Prostate gland (tissue), 2 donors: Measurements from ENCODE around the gene SDC1. TPM values are rescaled to one million over a fixed set of nuclear protein-coding genes. Genes with fewer than 3 reads are reported as not detected.
A peak's percentile ranks its signal among the peaks of the same experiment; 100 is the strongest.

Experiments used
- DNase-seq: peaks from one replicate; pipeline ENCODE4 v3.0.0-alpha.2; 2019; ENCODE audit warnings: low spot score
- H3K27ac ChIP-seq, 2 donors: fragments of 200-600 bp; sonication (generic); 2 replicates each; pipeline ENCODE4 v1.5.1; 2017 to 2019
- H3K27me3 ChIP-seq: fragments of 200-600 bp; sonication (generic); replicated peaks from 2 replicates; pipeline ENCODE4 v1.5.1; 2019; ENCODE audit not compliant: insufficient read depth
- H3K36me3 ChIP-seq, 2 donors: fragments of 200-600 bp; sonication (generic); 1 replicate in 1 of 2; 2 replicates in 1 of 2; pipeline versions ENCODE4 v1.5.1 to v1.8.1; 2017 to 2019
- H3K4me1 ChIP-seq: fragments of 200-600 bp; sonication (generic); replicated peaks from 2 replicates; pipeline ENCODE4 v1.5.1; 2019
- H3K4me3 ChIP-seq, 2 donors: fragments of 200-600 bp; sonication (generic); 2 replicates each; pipeline ENCODE4 v1.5.1; 2017 to 2019
- H3K9me3 ChIP-seq: fragments of 200-600 bp; sonication (generic); 2 replicates; pipeline ENCODE4 v1.5.1; 2017
- POLR2A ChIP-seq: fragments of 450-650 bp; IDR thresholded peaks from one replicate; pipeline ENCODE4 v1.6.1; 2016; ENCODE audit warnings: antibody characterized with exemption, mild to moderate bottlenecking
- POLR2AphosphoS5 ChIP-seq: sonication (generic); formaldehyde crosslinking; IDR thresholded peaks from one replicate; pipeline ENCODE4 v1.6.1; 2017; ENCODE audit warnings: antibody characterized with exemption
- whole genome bisulfite sequencing: methylation state at CpG from one replicate; pipeline ENCODE4 v1.1.5; 2018; 5-methylcytosine and 5-hydroxymethylcytosine counted together
- intact Hi-C: fragments of 100-400 bp; cut with DNase I; formaldehyde crosslinking; loops from one replicate; pipeline ENCODE4 v1.14.2; 2022
- total RNA-seq, 2 donors: library from RNA; depleted of rRNA; stranded (reverse); fragments of >200 nt; gene quantifications; one replicate each; pipeline ENCODE4 v1.1.0, GENCODE V29; 2016
- TF ChIP-seq, protein P1 (sequence below), 4 experiments: fragments of 200-600 bp in 2 of 4; fragments of 450-650 bp in 2 of 4; sonication (generic) in 2 of 4; IDR thresholded peaks; 1 replicate in 3 of 4; 2 replicates in 1 of 4; pipeline ENCODE4 v1.5.1; 2016 to 2019; ENCODE audit warnings: antibody characterized with exemption in 4 of 4, mild to moderate bottlenecking in 2 of 4, moderate library complexity in 2 of 4

Gene SDC1
- total RNA-seq, 2 donors from 2014 or later: 103 to 167 TPM

DNA sequence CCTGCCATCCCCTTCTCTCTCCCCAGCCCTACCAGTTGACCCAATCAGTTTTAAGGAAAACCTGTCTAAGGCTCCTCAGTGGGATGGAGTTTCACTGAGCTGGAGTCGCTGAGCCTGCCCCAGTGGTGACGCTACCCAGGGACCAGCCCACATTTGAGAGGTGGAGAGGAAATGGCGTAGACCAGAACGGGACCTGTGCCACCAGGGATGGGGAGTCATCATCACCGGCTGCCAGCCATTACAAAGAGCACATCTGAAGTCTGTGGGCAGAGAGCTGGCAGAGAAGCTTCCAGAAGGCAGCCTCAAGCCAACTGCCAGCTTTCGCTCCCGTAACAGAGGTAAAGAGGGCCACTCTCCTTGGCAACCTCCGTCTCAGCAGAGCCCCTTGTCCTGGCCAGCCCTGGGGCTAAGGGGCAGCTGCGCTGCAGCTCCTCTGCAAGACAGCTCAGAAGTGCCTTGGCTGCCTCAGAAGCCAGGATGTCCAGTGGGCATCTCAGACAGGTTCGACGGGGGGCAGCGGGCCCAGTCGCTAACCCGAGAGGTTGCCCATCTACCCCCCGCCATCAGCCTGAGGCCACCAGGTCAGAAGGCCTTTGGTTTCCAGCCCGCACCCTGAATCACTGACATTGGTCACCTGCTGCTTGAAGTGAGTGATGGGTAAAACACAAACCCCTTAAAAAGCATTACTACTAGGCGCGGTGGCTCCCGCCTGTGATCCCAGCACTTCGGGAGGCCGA is 15.4 kb downstream of the SDC1 start:
- 76% methylated on average over 20 of the region's 21 CpGs for WGBS
- intact Hi-C loops: no loop called here
- TF ChIP-seq POLR2AphosphoS5 (peak; percentile 67), POLR2A (peak; percentile 70)
- TF ChIP-seq, protein P1, sequence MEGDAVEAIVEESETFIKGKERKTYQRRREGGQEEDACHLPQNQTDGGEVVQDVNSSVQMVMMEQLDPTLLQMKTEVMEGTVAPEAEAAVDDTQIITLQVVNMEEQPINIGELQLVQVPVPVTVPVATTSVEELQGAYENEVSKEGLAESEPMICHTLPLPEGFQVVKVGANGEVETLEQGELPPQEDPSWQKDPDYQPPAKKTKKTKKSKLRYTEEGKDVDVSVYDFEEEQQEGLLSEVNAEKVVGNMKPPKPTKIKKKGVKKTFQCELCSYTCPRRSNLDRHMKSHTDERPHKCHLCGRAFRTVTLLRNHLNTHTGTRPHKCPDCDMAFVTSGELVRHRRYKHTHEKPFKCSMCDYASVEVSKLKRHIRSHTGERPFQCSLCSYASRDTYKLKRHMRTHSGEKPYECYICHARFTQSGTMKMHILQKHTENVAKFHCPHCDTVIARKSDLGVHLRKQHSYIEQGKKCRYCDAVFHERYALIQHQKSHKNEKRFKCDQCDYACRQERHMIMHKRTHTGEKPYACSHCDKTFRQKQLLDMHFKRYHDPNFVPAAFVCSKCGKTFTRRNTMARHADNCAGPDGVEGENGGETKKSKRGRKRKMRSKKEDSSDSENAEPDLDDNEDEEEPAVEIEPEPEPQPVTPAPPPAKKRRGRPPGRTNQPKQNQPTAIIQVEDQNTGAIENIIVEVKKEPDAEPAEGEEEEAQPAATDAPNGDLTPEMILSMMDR (IDR thresholded peaks at IDR 0.05): no peak
- H3K9me3 ChIP-seq: no peaks in the 10 kb centered on the region
- H3K4me3 ChIP-seq: no peak overlapping the region
- peak; percentile 73 for DNase-seq
- H3K27ac ChIP-seq: peak overlapping the region; percentile 86 to 89
- H3K4me1 ChIP-seq: peaks cover 39% of the 10 kb centered on the region
- no peaks in the 10 kb centered on the region for H3K36me3 ChIP-seq
- H3K27me3 ChIP-seq: no peaks in the 10 kb centered on the region

DNA sequence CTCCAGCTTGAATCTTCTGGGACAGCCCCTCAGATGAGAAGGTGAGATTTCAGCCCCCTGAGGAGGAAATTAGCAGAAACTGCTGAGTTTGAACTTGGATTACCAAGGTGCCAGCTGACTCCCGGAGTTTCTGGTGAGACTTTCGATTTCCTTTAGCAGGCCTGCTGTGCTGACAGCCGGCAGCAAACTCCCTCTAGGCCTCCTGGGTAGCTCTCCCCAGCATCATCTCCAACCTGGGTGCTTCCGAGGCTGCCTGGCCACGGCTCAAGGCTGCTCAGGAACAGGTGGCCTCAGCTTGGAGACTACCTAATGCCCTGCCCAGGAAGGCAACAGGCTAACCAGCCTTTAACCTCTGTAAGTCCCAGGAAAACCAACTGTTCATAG is 16.5 kb downstream of the SDC1 start:
- H3K36me3 ChIP-seq: no peaks in the 10 kb centered on the region
- H3K4me3 ChIP-seq: peak overlapping the region in 1 of 2 donors; percentile 0
- peaks cover 32% of the 10 kb centered on the region for H3K4me1 ChIP-seq
- intact Hi-C loops: no loop called here
- no peaks in the 10 kb centered on the region for H3K9me3 ChIP-seq
- TF ChIP-seq POLR2AphosphoS5 (peak; percentile 18), POLR2A (no peak)
- TF ChIP-seq, protein P1 (IDR thresholded peaks at IDR 0.05): no peak
- 33% methylated on average over 5 of the region's 5 CpGs for WGBS
- no peaks in the 10 kb centered on the region for H3K27me3 ChIP-seq
- no peak for DNase-seq
- peak overlapping the region; percentile 86 to 89 for H3K27ac ChIP-seq

DNA sequence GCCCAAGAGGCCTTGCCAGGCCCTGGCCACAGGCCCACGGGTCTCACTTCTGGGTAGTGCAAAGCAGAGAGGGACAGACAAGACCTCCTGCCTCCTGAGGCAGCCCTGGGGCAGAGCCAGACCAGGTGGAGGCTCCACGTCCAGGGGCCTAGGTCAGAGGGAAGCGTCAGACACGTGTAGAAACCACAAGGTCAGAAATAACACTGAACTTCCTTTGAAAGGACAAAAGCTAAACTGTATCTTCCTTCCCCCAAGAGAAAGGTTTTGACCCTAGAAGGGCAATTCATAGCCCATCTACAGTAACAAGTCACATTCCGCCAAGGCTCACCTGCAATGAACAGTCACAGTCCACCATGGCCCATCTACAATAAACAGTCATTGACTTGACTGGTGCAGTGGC is 17.9 kb downstream of the SDC1 start:
- Histone ChIP-seq H3K36me3 (no peaks in the 10 kb centered on the region), H3K4me3 (no peak overlapping the region), H3K4me1 (peaks cover 19% of the 10 kb centered on the region), H3K27me3 (no peaks in the 10 kb centered on the region), H3K27ac (peak overlapping the region; percentile 86 to 89), H3K9me3 (no peaks in the 10 kb centered on the region)
- intact Hi-C loops: no loop called here
- TF ChIP-seq, protein P1 (IDR thresholded peaks at IDR 0.05): no peak
- TF ChIP-seq POLR2A (no peak), POLR2AphosphoS5 (no peak)
- no peak for DNase-seq
- WGBS: 50% methylated on average over 5 of the region's 5 CpGs

DNA sequence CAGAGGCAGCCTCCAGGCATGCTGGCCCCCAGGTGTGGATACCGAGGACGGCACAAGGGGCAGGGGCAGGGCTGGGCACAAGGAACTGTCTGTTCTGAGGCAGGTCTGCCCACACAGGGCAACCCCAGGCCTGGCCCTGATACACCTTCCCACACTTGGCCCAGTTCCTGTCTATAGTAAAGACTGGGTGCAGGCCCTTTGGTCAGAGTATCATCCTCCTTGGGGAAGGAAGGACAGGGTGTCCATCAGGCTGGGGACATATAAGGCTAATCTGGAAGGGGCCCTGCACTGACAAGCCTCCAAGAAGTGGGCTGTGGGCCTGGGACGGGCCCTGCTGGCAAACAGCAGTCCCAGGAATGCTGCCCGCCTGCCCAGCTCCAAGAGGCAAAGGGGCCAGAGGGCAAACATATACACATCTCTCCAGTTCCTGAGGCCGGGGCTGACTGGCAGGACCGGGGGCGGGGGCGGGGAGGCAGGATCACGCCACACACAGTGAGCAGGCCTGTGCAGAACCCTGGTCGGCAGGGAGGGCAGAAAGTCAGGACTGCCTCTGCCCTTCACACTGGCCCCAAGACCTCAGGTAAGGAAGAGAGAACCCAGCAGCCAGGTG is 18.9 kb downstream of the SDC1 start:
- Histone ChIP-seq H3K4me1 (peaks cover 19% of the 10 kb centered on the region), H3K36me3 (no peaks in the 10 kb centered on the region), H3K4me3 (no peak overlapping the region), H3K27ac (peak overlapping the region; percentile 86 to 89), H3K27me3 (no peaks in the 10 kb centered on the region), H3K9me3 (no peaks in the 10 kb centered on the region)
- 52% methylated on average over 9 of the region's 10 CpGs for WGBS
- no peak for DNase-seq
- intact Hi-C loops: no loop called here
- TF ChIP-seq, protein P1 (IDR thresholded peaks at IDR 0.05): no peak
- no peak for TF ChIP-seq POLR2A
- no peak for TF ChIP-seq POLR2AphosphoS5

DNA sequence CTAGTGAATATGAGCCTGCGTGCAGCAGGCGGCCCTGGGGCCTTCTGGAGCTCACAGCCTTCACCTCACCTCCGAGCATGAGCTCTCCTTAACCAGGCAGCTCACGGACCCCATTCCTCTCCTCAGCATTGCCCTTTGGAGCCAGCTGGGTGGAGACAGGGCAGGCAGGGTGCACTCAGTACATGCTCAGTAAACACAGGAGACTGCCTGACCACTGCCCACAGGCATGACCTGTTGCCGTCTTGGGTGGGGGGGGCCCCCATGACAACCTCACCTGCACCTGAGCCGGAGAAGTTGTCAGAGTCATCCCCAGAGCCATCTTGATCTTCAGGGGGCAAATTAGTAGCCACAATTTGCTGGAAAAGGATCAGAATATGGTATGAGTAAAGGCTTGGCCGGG is 19.9 kb downstream of the SDC1 start:
- Histone ChIP-seq H3K27me3 (no peaks in the 10 kb centered on the region), H3K27ac (peak overlapping the region in 1 of 2 donors; percentile 86), H3K4me3 (no peak overlapping the region), H3K36me3 (no peaks in the 10 kb centered on the region), H3K9me3 (no peaks in the 10 kb centered on the region), H3K4me1 (peaks cover 19% of the 10 kb centered on the region)
- DNase-seq: no peak
- WGBS: 84% methylated on average over 7 of the region's 7 CpGs
- intact Hi-C loops: no loop called here
- TF ChIP-seq POLR2A: no peak
- TF ChIP-seq, protein P1 (IDR thresholded peaks at IDR 0.05): no peak
- TF ChIP-seq POLR2AphosphoS5: no peak
